CD1c-positive myeloid dendritic cell (primary cell): ENCODE data around the gene KCNS1.

Source experiments
- DNase-seq: peaks from one replicate; pipeline ENCODE4 v3.0.0-alpha.2; 2016; ENCODE audit errors: extremely low spot score

KCNS1 gene

DNA sequence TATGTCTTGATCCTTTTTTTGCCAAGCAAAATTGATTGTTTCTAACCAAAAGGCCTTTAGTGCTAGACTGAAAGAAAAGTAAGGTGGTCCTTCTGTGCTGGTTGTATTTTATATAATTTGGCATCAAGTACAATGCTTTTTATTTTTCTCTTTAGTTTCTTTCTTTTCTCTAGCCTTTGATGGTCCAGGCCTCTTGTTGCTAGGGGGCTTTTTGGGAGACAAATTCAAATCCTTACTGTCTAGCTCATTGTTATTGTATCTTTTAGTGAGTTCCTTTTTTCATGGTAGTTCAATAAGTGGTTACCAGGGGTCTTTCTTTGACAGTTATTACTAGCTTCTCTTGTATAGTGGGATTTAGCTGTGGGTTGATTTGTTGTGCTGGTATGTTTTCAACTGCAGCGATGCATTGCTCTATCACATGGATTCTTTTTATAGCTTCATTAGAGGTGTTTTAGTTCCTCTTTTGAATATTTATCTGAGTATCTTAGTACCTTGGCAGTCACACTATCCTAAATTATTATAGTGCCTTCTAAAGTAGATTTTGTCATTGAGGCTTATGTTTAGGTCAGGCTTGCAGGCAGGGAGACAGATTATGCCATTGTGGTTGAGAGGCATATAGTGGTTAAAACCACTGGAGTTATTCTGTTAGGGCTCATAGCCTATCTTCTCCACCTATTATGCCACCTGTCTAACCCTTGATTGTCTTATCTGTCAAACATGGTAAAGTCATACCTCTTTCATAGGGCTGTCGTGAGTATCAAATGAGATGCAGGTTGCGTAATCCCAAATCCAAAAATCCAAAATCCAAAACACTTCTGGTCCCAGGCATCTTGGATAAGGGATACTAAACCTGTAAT, 49.5 kb downstream of the KCNS1 start:
- DNase-seq = no peak

DNA sequence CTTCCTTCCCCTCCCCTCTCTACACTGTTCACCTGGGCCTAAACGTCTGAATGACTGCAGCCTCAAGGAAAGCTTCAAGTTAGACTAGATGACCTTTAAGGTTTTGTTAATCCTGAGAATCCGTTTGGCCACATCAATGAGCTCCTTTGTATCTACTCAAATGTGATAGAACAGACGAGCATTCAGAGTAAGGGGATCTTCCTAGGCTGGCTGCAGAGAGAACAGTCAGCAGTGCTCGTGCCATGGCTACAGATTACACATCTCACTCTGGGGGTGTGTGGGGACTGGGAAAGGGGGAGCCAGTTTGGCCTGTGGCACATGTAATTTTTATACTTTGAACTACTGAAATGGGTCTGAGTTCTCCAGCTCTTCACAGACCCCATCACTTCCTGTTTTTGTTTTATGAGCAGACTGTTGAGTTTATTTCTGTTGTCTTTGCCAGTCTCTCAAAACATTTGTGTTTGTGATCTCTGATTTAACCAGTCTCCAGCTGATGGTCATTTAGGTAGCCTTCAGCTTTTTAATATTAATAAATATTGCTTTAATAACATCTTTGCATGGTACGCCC, 50.9 kb downstream of the KCNS1 start:
- DNase-seq = peak; percentile 8

DNA sequence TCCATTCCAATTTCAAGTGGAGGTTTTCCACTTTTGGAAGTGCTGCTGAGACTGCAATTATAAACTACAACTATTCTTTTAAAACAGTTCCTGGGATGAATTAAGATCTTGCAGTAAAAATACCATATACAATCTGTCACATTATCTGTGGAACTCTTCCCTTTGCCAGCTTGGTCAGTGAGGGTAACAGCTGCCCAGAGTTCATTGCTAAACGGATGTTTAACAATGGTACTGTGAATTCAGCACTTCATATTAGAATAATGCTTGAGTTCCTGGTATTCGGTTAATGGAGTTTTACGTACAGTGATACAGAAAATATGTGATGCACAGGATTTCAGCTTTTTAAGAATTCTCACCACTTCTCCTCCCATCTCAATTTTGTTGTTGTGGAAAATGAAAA, 51.5 kb downstream of the KCNS1 start:
- DNase-seq = no peak

DNA sequence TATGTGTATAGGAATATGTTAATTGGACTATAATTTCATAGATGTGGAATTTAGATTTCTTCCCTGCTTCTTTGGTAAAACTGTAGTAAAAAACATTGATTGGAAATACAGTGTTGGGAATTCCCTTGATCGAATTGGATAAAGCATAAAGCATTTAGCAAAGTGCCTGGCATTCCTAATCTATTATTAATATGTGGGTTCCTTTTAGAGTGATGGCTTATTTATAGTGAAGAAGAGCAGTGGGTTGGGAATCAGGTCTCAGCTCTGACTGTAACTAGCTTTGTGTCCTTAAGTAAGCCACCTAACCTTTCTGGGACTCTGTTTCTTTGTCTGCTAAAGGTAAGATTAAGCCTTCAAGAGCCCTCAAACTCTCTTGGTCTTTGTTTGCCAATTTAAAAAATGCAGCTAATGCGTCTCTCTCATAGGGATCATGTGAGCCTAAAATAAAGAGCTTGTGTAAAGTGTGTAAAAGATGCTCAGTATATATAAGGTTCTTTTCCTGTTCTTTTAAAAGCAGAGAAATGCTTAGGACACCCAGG, 53.3 kb downstream of the KCNS1 start:
- DNase-seq = no peak

DNA sequence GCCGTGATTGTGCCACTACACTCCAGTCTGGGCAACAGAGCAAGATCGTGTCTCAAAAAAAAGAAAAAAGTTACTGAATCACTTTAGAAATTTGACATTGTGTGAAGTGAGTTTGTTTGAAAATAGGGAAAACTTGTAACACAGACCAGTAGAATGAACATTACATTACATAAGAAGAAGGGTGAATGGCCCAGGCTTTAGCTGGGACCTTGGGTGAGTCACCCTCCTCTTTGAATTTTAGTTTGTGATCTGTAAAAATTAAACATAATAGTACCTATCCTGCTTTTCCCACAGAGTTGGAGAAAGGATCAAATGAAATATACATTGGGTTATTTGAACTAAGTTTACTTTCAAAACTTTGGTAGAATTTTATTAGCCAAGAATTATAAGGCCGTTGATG, 56.3 kb downstream of the KCNS1 start:
- DNase-seq = no peak

DNA sequence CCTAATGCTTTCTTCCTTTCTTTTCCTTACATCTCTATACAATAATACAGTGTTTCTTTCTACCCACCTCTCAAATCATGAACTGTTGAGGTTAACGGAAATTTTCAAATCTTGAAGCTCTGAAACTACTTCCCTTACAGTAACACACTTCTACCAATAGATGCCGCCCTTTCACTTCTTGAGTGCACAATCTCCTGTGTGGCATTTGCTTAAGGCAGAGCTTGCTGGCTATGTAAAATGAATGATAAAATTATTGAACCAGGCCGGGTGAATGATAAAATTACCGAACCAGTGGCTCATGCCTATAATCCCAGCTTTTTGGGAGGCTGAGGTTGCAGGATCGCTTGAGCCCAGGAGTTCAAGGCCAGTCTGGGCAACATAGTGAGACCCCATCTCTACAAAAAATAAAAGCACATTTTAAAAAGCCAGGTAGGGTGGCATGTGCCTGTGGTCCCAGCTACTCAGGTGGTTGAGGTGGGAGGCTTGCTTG, 56.8 kb downstream of the KCNS1 start:
- DNase-seq = peak; percentile 74

DNA sequence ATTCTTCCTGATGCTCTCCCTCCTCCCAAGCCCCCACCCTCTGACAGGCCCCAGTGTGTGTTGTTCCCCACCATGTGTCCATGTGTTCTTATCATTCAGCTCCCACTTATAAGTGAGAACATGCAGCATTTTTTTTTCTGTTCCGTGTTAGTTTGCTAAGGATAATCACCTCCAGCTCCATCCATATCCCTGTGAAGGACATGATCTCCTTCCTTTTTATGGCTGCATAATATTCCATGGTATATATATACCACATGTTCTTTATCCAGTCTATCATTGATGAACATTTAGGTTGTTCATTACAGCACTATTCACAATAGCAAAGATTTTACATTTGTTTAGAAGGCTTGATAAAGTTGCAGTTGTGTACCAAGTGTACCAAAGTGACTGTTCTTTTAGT, 57.9 kb downstream of the KCNS1 start:
- DNase-seq = no peak
